IMR-90 (cell line): Measurements from ENCODE around the gene TNNT1. TPM values are rescaled to one million over a fixed set of nuclear protein-coding genes. Genes with fewer than 3 reads are reported as not detected.
"Not testable (repeated sequence)": the region's sequence is repeated elsewhere in the genome, so short reads cannot be mapped to it uniquely, and the experiment has no call there.

Experiments
- ATAC-seq: fragments of 200-7000 bp; cut with Tn5 transposase; 2 replicates; pipeline ENCODE4 v1.9.1; 2020; ENCODE audit warnings: low read depth, mild to moderate bottlenecking, moderate library complexity
- BruUV-seq: library from RNA; stranded (reverse); fragments of 400-500 nt; replicated peaks from 2 replicates; lab custom pipeline; 2021; lab: Mats Ljungman, UMichigan
- CTCF ChIA-PET: fragments of 300-600 bp; formaldehyde crosslinking; extraction: SDS; loops from one replicate; lab custom pipeline; 2021; ENCODE audit warnings: antibody characterized with exemption; lab: Yijun Ruan, JAX
- POLR2A ChIA-PET: fragments of 300-600 bp; sonication (Branson Sonifier 250); formaldehyde crosslinking; loops from one replicate; lab custom pipeline; 2022; ENCODE audit warnings: antibody characterized with exemption; ENCODE audit not compliant: unreplicated experiment; lab: Charles Lee
- DNase-seq: peaks from one replicate; pipeline ENCODE4 v3.0.0; 2013
- H2AFZ ChIP-seq: replicated peaks from 2 replicates; pipeline ENCODE3; 2013; ENCODE audit warnings: low read length, mild to moderate bottlenecking; ENCODE audit not compliant: poor library complexity
- H2AK5ac ChIP-seq: 2 replicates; pipeline ENCODE4 v1.6.1; 2013; ENCODE audit warnings: low read depth, low read length, inconsistent platforms
- H2AK9ac ChIP-seq: replicated peaks from 2 replicates; pipeline ENCODE3; 2013; ENCODE audit warnings: mild to moderate bottlenecking, low read depth, low read length, moderate library complexity; ENCODE audit not compliant: poor library complexity
- H2BK120ac ChIP-seq: 2 replicates; pipeline ENCODE4 v1.6.1; 2013; ENCODE audit warnings: low read depth, low read length, inconsistent platforms
- H2BK15ac ChIP-seq: 3 replicates; pipeline ENCODE4 v1.6.1; 2013; ENCODE audit warnings: low read depth, low read length, inconsistent platforms
- H2BK20ac ChIP-seq: 2 replicates; pipeline ENCODE4 v1.6.1; 2013; ENCODE audit warnings: low read depth, mild to moderate bottlenecking, inconsistent platforms, low read length, moderate library complexity
- H2BK5ac ChIP-seq: 2 replicates; pipeline ENCODE4 v1.6.1; 2013; ENCODE audit warnings: mild to moderate bottlenecking, low read depth, low read length, inconsistent platforms; ENCODE audit not compliant: poor library complexity, severe bottlenecking
- H3K14ac ChIP-seq: replicated peaks from 2 replicates; pipeline ENCODE4 v1.6.1; 2013; ENCODE audit warnings: low read depth, low read length, inconsistent platforms
- H3K18ac ChIP-seq: 2 replicates; pipeline ENCODE4 v1.6.1; 2013; ENCODE audit warnings: low read depth, low read length, control low read depth
- H3K23ac ChIP-seq: 2 replicates; pipeline ENCODE4 v1.6.1; 2013; ENCODE audit warnings: low read depth, low read length, inconsistent platforms
- H3K27ac ChIP-seq: 2 replicates; pipeline ENCODE4 v1.5.1; 2013; ENCODE audit warnings: mild to moderate bottlenecking, control low read depth, low read length; ENCODE audit not compliant: insufficient read depth
- H3K27me3 ChIP-seq: 2 replicates; pipeline ENCODE4 v1.6.1; 2013; ENCODE audit warnings: low read length; ENCODE audit not compliant: control insufficient read depth, insufficient read depth
- H3K36me3 ChIP-seq: 2 replicates; pipeline ENCODE4 v1.6.1; 2013; ENCODE audit warnings: low read length, mixed read lengths; ENCODE audit not compliant: control insufficient read depth, insufficient read depth
- H3K4ac ChIP-seq: 2 replicates; pipeline ENCODE4 v1.6.1; 2013; ENCODE audit warnings: low read depth, low read length, inconsistent platforms
- H3K4me1 ChIP-seq: 2 replicates; pipeline ENCODE4 v1.6.1; 2013; ENCODE audit warnings: low read length, mixed read lengths; ENCODE audit not compliant: control insufficient read depth, insufficient read depth
- H3K4me2 ChIP-seq: 2 replicates; pipeline ENCODE4 v1.6.1; 2013; ENCODE audit warnings: low read depth, mild to moderate bottlenecking, control low read depth, low read length, moderate library complexity
- H3K4me3 ChIP-seq: 2 replicates; pipeline ENCODE4 v1.5.1; 2013; ENCODE audit warnings: low read depth, mild to moderate bottlenecking, control low read depth, low read length, moderate library complexity; ENCODE audit not compliant: insufficient read depth
- H3K56ac ChIP-seq: 2 replicates; pipeline ENCODE4 v1.6.1; 2013; ENCODE audit warnings: low read length, inconsistent platforms; ENCODE audit not compliant: insufficient read depth; ENCODE audit errors: extremely low read depth
- H3K79me1 ChIP-seq, 2 experiments: 2 replicates each; pipeline ENCODE4 v1.6.1; 2013; ENCODE audit warnings: low read length in 2 of 2, inconsistent platforms in 1 of 2, low read depth in 1 of 2
- H3K9ac ChIP-seq: 2 replicates; pipeline ENCODE4 v1.6.1; 2013; ENCODE audit warnings: low read depth, low read length, control low read depth
- H3K9me1 ChIP-seq: 2 replicates; pipeline ENCODE4 v1.6.1; 2013; ENCODE audit warnings: low read length, inconsistent platforms; ENCODE audit not compliant: insufficient read depth
- H3K9me3 ChIP-seq: 2 replicates; pipeline ENCODE4 v1.6.1; 2013; ENCODE audit warnings: low read length; ENCODE audit not compliant: control insufficient read depth, insufficient read depth
- H4K20me1 ChIP-seq: 2 replicates; pipeline ENCODE4 v1.6.1; 2013; ENCODE audit warnings: low read length, inconsistent platforms; ENCODE audit not compliant: insufficient read depth
- H4K5ac ChIP-seq: 2 replicates; pipeline ENCODE4 v1.6.1; 2013; ENCODE audit warnings: mild to moderate bottlenecking, low read depth, low read length, control low read depth
- H4K8ac ChIP-seq, 2 experiments: 2 replicates each; pipeline ENCODE4 v1.6.1; 2013; ENCODE audit warnings: low read depth in 2 of 2, low read length in 2 of 2, control low read depth in 1 of 2, inconsistent platforms in 1 of 2
- H4K91ac ChIP-seq: 2 replicates; pipeline ENCODE4 v1.6.1; 2013; ENCODE audit warnings: low read depth, low read length, inconsistent platforms; ENCODE audit not compliant: insufficient read depth
- CHD1 ChIP-seq: IDR thresholded peaks from 2 replicates; pipeline ENCODE4 v1.6.1; 2012; ENCODE audit warnings: low read depth, low read length, improper control_type of control experiment
- CTCF ChIP-seq: conservative IDR thresholded peaks from 2 replicates; pipeline ENCODE4 v1.5.1; 2012; ENCODE audit warnings: mild to moderate bottlenecking, low read depth, low read length, improper control_type of control experiment
- FOS ChIP-seq: fragments of 150-350 bp; IDR thresholded peaks from 2 replicates; pipeline ENCODE4 v1.6.1; 2016; ENCODE audit warnings: low read depth, low read length
- MAFK ChIP-seq: IDR thresholded peaks from 2 replicates; pipeline ENCODE4 v1.6.1; 2012; ENCODE audit warnings: low read depth, low read length, improper control_type of control experiment
- MXI1 ChIP-seq: IDR thresholded peaks from 2 replicates; pipeline ENCODE4 v1.6.1; 2012; ENCODE audit warnings: low read depth, mild to moderate bottlenecking, low read length, moderate library complexity, borderline replicate concordance
- POLR2A ChIP-seq: IDR thresholded peaks from 2 replicates; pipeline ENCODE4 v1.6.1; 2012; ENCODE audit warnings: mild to moderate bottlenecking, low read depth, low read length
- RAD21 ChIP-seq: IDR thresholded peaks from 2 replicates; pipeline ENCODE4 v1.6.1; 2012; ENCODE audit warnings: low read length, improper control_type of control experiment
- WGBS, 2 experiments: methylation state at CpG; one replicate each; pipeline versions ENCODE4 v1.1.5 to v1.1.7; 2013; ENCODE audit warnings: missing lambda C conversion rate in 2 of 2; ENCODE audit not compliant: insufficient read length in 1 of 2; ENCODE audit errors: extremely low coverage in 2 of 2; 5-methylcytosine and 5-hydroxymethylcytosine counted together
- dilution Hi-C: fragments of 300-500 bp; cut with HindIII; formaldehyde crosslinking; loops from one replicate; pipeline ENCODE4 v1.14.3; 2018; ENCODE audit warnings: low sequenced_read_pairs; ENCODE audit not compliant: unreplicated experiment
- in situ Hi-C: fragments of 300-500 bp; cut with MboI; formaldehyde crosslinking; loops from 3 replicates; pipeline ENCODE4 v1.14.3; 2019; ENCODE audit warnings: low sequenced_read_pairs, inconsistent platforms, mixed read lengths
- intact Hi-C: fragments of 100-400 bp; cut with micrococcal nuclease; formaldehyde crosslinking; loops from 2 replicates; pipeline ENCODE4 v1.10.0; 2022
- polyA plus RNA-seq, 3 experiments: library from polyadenylated mRNA; depleted of rRNA; stranded (reverse); fragments of >200 nt; gene quantifications; 2 replicates each; pipeline ENCODE4 v1.2.3, GENCODE V29; 2012; ENCODE audit warnings: low replicate concordance in 1 of 3
- total RNA-seq: library from RNA; depleted of rRNA; stranded (reverse); fragments of >200 nt; gene quantifications from 2 replicates; pipeline ENCODE4 v1.2.3, GENCODE V29; 2012

TNNT1 gene
- total and polyA plus RNA-seq, 2 of the 4 experiments (the other 2 are of a cell fraction): 1.3 to 2.6 TPM

GRCh38 chr19:55172741-55173140 is 23.7 kb upstream of the TNNT1 start:
- Histone ChIP-seq H3K4ac (peak overlapping the region; percentile 8), H3K27ac (no peak overlapping the region), H3K4me1 (peaks cover 4% of the 10 kb centered on the region; the same call in 1 of the 2 replicates), H2BK20ac (no peak overlapping the region), H3K4me2 (peak overlapping the region; percentile 68), H3K36me3 (no peaks in the 10 kb centered on the region), H3K14ac (no peak overlapping the region; the same call in 1 of the 2 replicates), H2BK15ac (no peak overlapping the region), H3K56ac (no peak overlapping the region), H2BK120ac (no peak overlapping the region), H4K20me1 (peaks cover 3% of the 10 kb centered on the region), H3K27me3 (peaks cover 17% of the 10 kb centered on the region), H3K9me3 (no peaks in the 10 kb centered on the region), H3K23ac (no peak overlapping the region; the same call in 1 of the 2 replicates), H2AFZ (peak overlapping the region; percentile 91), H4K91ac (no peak overlapping the region), H4K8ac (peak overlapping the region in 1 of 2 experiments; percentile 49; a peak in 1 of 4 replicates), H3K79me1 (no peaks in the 10 kb centered on the region), H2BK5ac (no peak overlapping the region), H3K9me1 (no peaks in the 10 kb centered on the region), H3K18ac (no peak overlapping the region), H3K4me3 (no peak overlapping the region), H3K9ac (peak overlapping the region; percentile 4; the same call in 1 of the 2 replicates), H2AK5ac (peak overlapping the region; percentile 23; the same call in 1 of the 2 replicates), H4K5ac (no peak overlapping the region), H2AK9ac (peak overlapping the region; percentile 78)
- in situ Hi-C loops: no loop called here
- ChIA-PET CTCF (no interaction called here), POLR2A (no interaction called here)
- DNase-seq (peak; percentile 75), ATAC-seq (peak; percentile 70)
- no CpG with 5 or more reads among the region's 12 CpGs for WGBS, 2 experiments
- no TSS peak for BruUV-seq
- intact Hi-C loops: no loop called here
- TF ChIP-seq MAFK (no peak), CTCF (peak; percentile 21; the same call in 1 of the 2 replicates), RAD21 (peak; percentile 24; the same call in 1 of the 2 replicates), MXI1 (no peak), CHD1 (no peak), POLR2A (no peak), FOS (0 out of 2 replicates have a peak, but pooled peaks have one; percentile 24)
- dilution Hi-C loops: no loop called here

- not testable (repeated sequence) for ATAC-seq
These were observed 23.3 kb upstream of the TNNT1 start for GRCh38 chr19:55172318-55172717.

More at GRCh38 chr19:55172318-55172717, 23.3 kb upstream of the TNNT1 start:
- DNase-seq, intact Hi-C loops, H4K91ac ChIP-seq, H3K4ac ChIP-seq, H4K5ac ChIP-seq, H3K9ac ChIP-seq, H3K27ac ChIP-seq, H3K9me1 ChIP-seq, H3K18ac ChIP-seq, H2BK5ac ChIP-seq, H3K9me3 ChIP-seq, in situ Hi-C loops, H2AK5ac ChIP-seq, BruUV-seq, H4K20me1 ChIP-seq, H2BK20ac ChIP-seq, H3K14ac ChIP-seq, dilution Hi-C loops, POLR2A ChIA-PET, H2AK9ac ChIP-seq, H3K4me2 ChIP-seq, H3K23ac ChIP-seq, H4K8ac ChIP-seq, H3K4me1 ChIP-seq, H3K4me3 ChIP-seq, CTCF ChIA-PET, H3K56ac ChIP-seq, H3K36me3 ChIP-seq, H2BK120ac ChIP-seq, H2BK15ac ChIP-seq, H3K79me1 ChIP-seq: not testable (repeated sequence)
- WGBS, 2 experiments: no CpG with 5 or more reads among the region's 9 CpGs
- Histone ChIP-seq H3K27me3 (peaks cover 20% of the 10 kb centered on the region), H2AFZ (peak overlapping the region; percentile 91)
